ENCODE data around the gene ZNF280A. TPM values are rescaled to one million over a fixed set of nuclear protein-coding genes. Genes with fewer than 3 reads are reported as not detected.
"Not testable (repeated sequence)": the region's sequence is repeated elsewhere in the genome, so short reads cannot be mapped to it uniquely, and the experiment has no call there.

The ZNF280A gene
- total RNA-seq, 1 experiment from 2014 or later: not detected

- no peak for DNase-seq (ENCODE audit: low spot score)
These were observed 26.4 kb upstream of the ZNF280A start for GRCh38 chr22:22546490-22546889.

GRCh38 chr22:22545084-22545483, 25.0 kb upstream of the ZNF280A start:
- no peak for DNase-seq (ENCODE audit: low spot score)

GRCh38 chr22:22538226-22538989, 18.3 kb upstream of the ZNF280A start:
- DNase-seq (ENCODE audit: low spot score): no peak

GRCh38 chr22:22536916-22537315, 16.8 kb upstream of the ZNF280A start:
- no peak for DNase-seq (ENCODE audit: low spot score)

GRCh38 chr22:22536515-22536914, 16.4 kb upstream of the ZNF280A start:
- DNase-seq (ENCODE audit: low spot score): no peak

- DNase-seq (ENCODE audit: low spot score): no peak
These were observed 15.6 kb upstream of the ZNF280A start for GRCh38 chr22:22535662-22536061.

- no peak for DNase-seq (ENCODE audit: low spot score)
These were observed 14.7 kb upstream of the ZNF280A start for GRCh38 chr22:22534604-22535415.

- no peak for DNase-seq (ENCODE audit: low spot score)
These were observed 13.8 kb upstream of the ZNF280A start for GRCh38 chr22:22533863-22534262.

- no peak for DNase-seq (ENCODE audit: low spot score)
These were observed 13.3 kb upstream of the ZNF280A start for GRCh38 chr22:22533417-22533816.

GRCh38 chr22:22532547-22533071, 12.5 kb upstream of the ZNF280A start:
- DNase-seq (ENCODE audit: low spot score): not testable (repeated sequence)

GRCh38 chr22:22531770-22532546, 11.9 kb upstream of the ZNF280A start:
- no peak for DNase-seq (ENCODE audit: low spot score)

GRCh38 chr22:22528780-22529179, 8.7 kb upstream of the ZNF280A start:
- DNase-seq (ENCODE audit: low spot score): no peak

GRCh38 chr22:22527312-22527711, 7.2 kb upstream of the ZNF280A start:
- DNase-seq (ENCODE audit: low spot score): no peak

GRCh38 chr22:22526125-22526912, 6.2 kb upstream of the ZNF280A start:
- DNase-seq (ENCODE audit: low spot score): no peak

GRCh38 chr22:22523494-22523893, 3.4 kb upstream of the ZNF280A start:
- DNase-seq (ENCODE audit: low spot score): no peak

- no peak for DNase-seq (ENCODE audit: low spot score)
These were observed 1.6 kb upstream of the ZNF280A start for GRCh38 chr22:22521631-22522030.

- no peak for DNase-seq (ENCODE audit: low spot score)
These were observed 865 bp upstream of the ZNF280A start for GRCh38 chr22:22520667-22521602.

- DNase-seq (ENCODE audit: low spot score): no peak
These were observed 479 bp downstream of the ZNF280A start for GRCh38 chr22:22519591-22519990.

- DNase-seq (ENCODE audit: low spot score): no peak
These were observed 3.1 kb downstream of the ZNF280A start for GRCh38 chr22:22516992-22517391.

- DNase-seq (ENCODE audit: low spot score): no peak
These were observed 4.2 kb downstream of the ZNF280A start for GRCh38 chr22:22515890-22516289.

Data from HT-29 (cell line).